Neural cell (in vitro differentiated cells): ENCODE results near the gene ALLC. TPM values are rescaled to one million over a fixed set of nuclear protein-coding genes. Genes with fewer than 3 reads are reported as not detected.

Experiments used
- H2AFZ ChIP-seq: fragments of 200-600, 300-800 bp; sonication (generic), shearing (Covaris generic); 2 replicates; pipeline ENCODE4 v1.6.0; 2014; ENCODE audit warnings: low read depth, mild to moderate bottlenecking, antibody characterized with exemption, low read length, moderate library complexity
- H3F3A ChIP-seq: fragments of 200-600 bp; shearing (Covaris generic); 2 replicates; pipeline ENCODE4 v1.6.1; 2016; ENCODE audit warnings: mild to moderate bottlenecking, moderate library complexity, mixed read lengths, antibody characterized with exemption, low read length; ENCODE audit not compliant: insufficient read depth, poor library complexity, severe bottlenecking
- H3K27ac ChIP-seq: fragments of 200-600, 300-800 bp; sonication (generic), shearing (Covaris generic); 2 replicates; pipeline ENCODE4 v1.5.1; 2014; ENCODE audit warnings: mild to moderate bottlenecking, low read length, moderate library complexity
- H3K27me3 ChIP-seq: fragments of 300-800, 200-600 bp; sonication (generic), shearing (Covaris generic); 2 replicates; pipeline ENCODE4 v1.6.0; 2014; ENCODE audit warnings: mild to moderate bottlenecking, low read depth, low read length, moderate library complexity; ENCODE audit not compliant: insufficient read depth
- H3K36me3 ChIP-seq: fragments of 300-800, 200-600 bp; sonication (generic), shearing (Covaris generic); 2 replicates; pipeline ENCODE4 v1.5.1; 2014; ENCODE audit warnings: mild to moderate bottlenecking, antibody characterized with exemption, low read length, moderate library complexity; ENCODE audit not compliant: insufficient read depth
- H3K4me2 ChIP-seq: fragments of 300-800, 200-600 bp; sonication (generic), shearing (Covaris generic); 2 replicates; pipeline ENCODE4 v1.6.0; 2014; ENCODE audit warnings: mild to moderate bottlenecking, low read length
- H3K4me3 ChIP-seq: fragments of 300-800, 200-600 bp; sonication (generic), shearing (Covaris generic); 2 replicates; pipeline ENCODE4 v1.5.1; 2014; ENCODE audit warnings: mild to moderate bottlenecking, low read length, moderate library complexity
- H3K79me2 ChIP-seq: fragments of 200-600 bp; shearing (Covaris generic); replicated peaks from 2 replicates; pipeline ENCODE4 v1.6.0; 2014; ENCODE audit warnings: mild to moderate bottlenecking, low read length, moderate library complexity; ENCODE audit not compliant: insufficient read depth
- H3K9ac ChIP-seq: fragments of 300-800, 200-600 bp; sonication (generic), shearing (Covaris generic); 2 replicates; pipeline ENCODE4 v1.6.1; 2016; ENCODE audit warnings: mild to moderate bottlenecking, low read length, mixed read lengths
- H3K9me2 ChIP-seq: fragments of 200-600 bp; shearing (Covaris generic); 2 replicates; pipeline ENCODE4 v1.6.1; 2016; ENCODE audit warnings: mild to moderate bottlenecking, low read length, mixed read lengths; ENCODE audit not compliant: insufficient read depth
- H3K9me3 ChIP-seq: fragments of 200-600, 300-800 bp; sonication (generic), shearing (Covaris generic); 2 replicates; pipeline ENCODE4 v1.6.1; 2016; ENCODE audit warnings: mild to moderate bottlenecking, mixed run types, low read length, moderate library complexity, mixed read lengths
- H4K20me1 ChIP-seq: fragments of 200-600 bp; shearing (Covaris generic); 2 replicates; pipeline ENCODE4 v1.6.1; 2016; ENCODE audit warnings: mild to moderate bottlenecking, mixed run types; ENCODE audit not compliant: insufficient read depth
- EP300 ChIP-seq: fragments of 450-650 bp; conservative IDR thresholded peaks from 2 replicates; pipeline ENCODE4 v1.6.1; 2014; ENCODE audit warnings: antibody characterized with exemption, mild to moderate bottlenecking, moderate library complexity; ENCODE audit not compliant: poor library complexity, severe bottlenecking
- EZH2 ChIP-seq: fragments of 200-600, 300-800 bp; shearing (Covaris generic), sonication (generic); IDR thresholded peaks from 2 replicates; pipeline ENCODE4 v1.6.1; 2014; ENCODE audit warnings: antibody characterized with exemption, low read length, borderline replicate concordance, mild to moderate bottlenecking; ENCODE audit not compliant: insufficient read depth, poor library complexity, severe bottlenecking
- MXI1 ChIP-seq: fragments of 450-650 bp; conservative IDR thresholded peaks from 2 replicates; pipeline ENCODE4 v1.6.1; 2014; ENCODE audit warnings: antibody characterized with exemption, mild to moderate bottlenecking; ENCODE audit not compliant: poor library complexity, severe bottlenecking
- POLR2AphosphoS5 ChIP-seq: IDR thresholded peaks from 2 replicates; pipeline ENCODE4 v1.6.1; 2012
- RAD21 ChIP-seq: fragments of 450-650 bp; conservative IDR thresholded peaks from 2 replicates; pipeline ENCODE4 v1.6.1; 2014; ENCODE audit warnings: antibody characterized with exemption, mild to moderate bottlenecking, moderate library complexity
- SMC3 ChIP-seq: fragments of 450-650 bp; conservative IDR thresholded peaks from 2 replicates; pipeline ENCODE4 v1.6.1; 2014; ENCODE audit warnings: antibody characterized with exemption, mild to moderate bottlenecking, moderate library complexity; ENCODE audit not compliant: poor library complexity
- TAF1 ChIP-seq: IDR thresholded peaks from 2 replicates; pipeline ENCODE4 v1.6.1; 2012; ENCODE audit warnings: low read depth
- polyA plus RNA-seq: library from polyadenylated mRNA; depleted of rRNA; stranded (reverse); fragments of >200 nt; gene quantifications from 2 replicates; pipeline ENCODE4 v1.2.3, GENCODE V29; 2014
- TF ChIP-seq, protein P1 (sequence below): fragments of 450-650 bp; IDR thresholded peaks from 2 replicates; pipeline ENCODE4 v1.5.1; 2014; ENCODE audit warnings: antibody characterized with exemption, mild to moderate bottlenecking, moderate library complexity; ENCODE audit not compliant: poor library complexity, severe bottlenecking
- TF ChIP-seq, protein P2 (sequence below): IDR thresholded peaks from 2 replicates; pipeline ENCODE4 v1.6.1; 2012; ENCODE audit warnings: borderline replicate concordance

ALLC gene
- polyA plus RNA-seq, 1 donor from 2014 or later: 0.33 TPM

DNA sequence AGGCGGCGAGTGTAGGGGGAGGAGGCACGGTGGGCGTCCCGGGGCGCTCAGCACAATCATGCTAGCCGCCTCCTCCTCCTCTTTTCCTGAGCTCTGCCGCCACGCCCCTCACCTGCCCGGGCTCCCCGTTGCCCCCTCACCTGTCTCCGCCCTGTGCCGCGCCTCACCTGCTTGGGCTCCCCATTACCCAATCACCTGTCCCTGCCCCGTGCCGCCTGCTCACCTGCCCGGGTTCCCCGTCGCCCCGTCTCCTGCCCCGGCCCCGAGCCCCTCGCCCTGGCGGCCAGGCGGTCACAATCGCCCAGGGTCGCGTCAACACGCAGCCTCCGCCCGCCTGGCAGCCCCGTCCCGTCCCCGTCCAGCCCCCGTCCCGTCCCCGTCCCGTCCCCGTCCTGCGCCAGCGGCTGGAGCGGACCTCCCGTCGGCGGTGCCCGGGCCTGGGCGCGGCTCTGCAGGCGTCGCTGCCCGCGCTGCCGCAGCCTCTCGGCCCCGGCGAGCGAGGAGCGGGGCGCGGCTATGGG lies 45.3 kb downstream of the ALLC start, which contains the start of gene DCDC2C:
Gene DCDC2C, plus strand, starts transcription at position 340 of the 521 bp plus-strand sequence. Its CDS starts 177 bp downstream, at position 517.
- peaks cover 6% of the 10 kb centered on the region for H3K27me3 ChIP-seq
- H3K4me3 ChIP-seq: no peak within 1 kb of the TSS
- no peaks in the 10 kb centered on the region for H3F3A ChIP-seq
- no peaks in the 10 kb centered on the region for H3K9me2 ChIP-seq
- H3K9ac ChIP-seq: no peak within 1 kb of the TSS
- H3K79me2 ChIP-seq: no peaks in the 10 kb centered on the region
- H2AFZ ChIP-seq: no peak within 1 kb of the TSS
- H3K4me2 ChIP-seq: no peak within 1 kb of the TSS
- H3K36me3 ChIP-seq: no peaks in the 10 kb centered on the region
- no peaks in the 10 kb centered on the region for H4K20me1 ChIP-seq
- no peak within 1 kb of the TSS for H3K27ac ChIP-seq
- peaks cover 4% of the 10 kb centered on the region for H3K9me3 ChIP-seq
- TF ChIP-seq SMC3 (no peak), POLR2AphosphoS5 (no peak), TAF1 (no peak)

- Histone ChIP-seq H3K36me3 (no peaks in the 10 kb centered on the region), H3F3A (no peaks in the 10 kb centered on the region), H3K4me2 (no peak overlapping the region), H3K27me3 (peaks cover 6% of the 10 kb centered on the region), H3K9ac (no peak overlapping the region), H3K4me3 (no peak overlapping the region), H3K9me3 (peaks cover 4% of the 10 kb centered on the region), H2AFZ (no peak overlapping the region), H3K79me2 (no peaks in the 10 kb centered on the region), H3K9me2 (no peaks in the 10 kb centered on the region), H4K20me1 (no peaks in the 10 kb centered on the region), H3K27ac (no peak overlapping the region)
- TF ChIP-seq EP300: no peak
- no peak for TF ChIP-seq MXI1
- no peak for TF ChIP-seq TAF1
- TF ChIP-seq POLR2AphosphoS5: no peak
- TF ChIP-seq RAD21: no peak
- TF ChIP-seq EZH2: no peak
- TF ChIP-seq, protein P1, sequence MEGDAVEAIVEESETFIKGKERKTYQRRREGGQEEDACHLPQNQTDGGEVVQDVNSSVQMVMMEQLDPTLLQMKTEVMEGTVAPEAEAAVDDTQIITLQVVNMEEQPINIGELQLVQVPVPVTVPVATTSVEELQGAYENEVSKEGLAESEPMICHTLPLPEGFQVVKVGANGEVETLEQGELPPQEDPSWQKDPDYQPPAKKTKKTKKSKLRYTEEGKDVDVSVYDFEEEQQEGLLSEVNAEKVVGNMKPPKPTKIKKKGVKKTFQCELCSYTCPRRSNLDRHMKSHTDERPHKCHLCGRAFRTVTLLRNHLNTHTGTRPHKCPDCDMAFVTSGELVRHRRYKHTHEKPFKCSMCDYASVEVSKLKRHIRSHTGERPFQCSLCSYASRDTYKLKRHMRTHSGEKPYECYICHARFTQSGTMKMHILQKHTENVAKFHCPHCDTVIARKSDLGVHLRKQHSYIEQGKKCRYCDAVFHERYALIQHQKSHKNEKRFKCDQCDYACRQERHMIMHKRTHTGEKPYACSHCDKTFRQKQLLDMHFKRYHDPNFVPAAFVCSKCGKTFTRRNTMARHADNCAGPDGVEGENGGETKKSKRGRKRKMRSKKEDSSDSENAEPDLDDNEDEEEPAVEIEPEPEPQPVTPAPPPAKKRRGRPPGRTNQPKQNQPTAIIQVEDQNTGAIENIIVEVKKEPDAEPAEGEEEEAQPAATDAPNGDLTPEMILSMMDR: no peak
- TF ChIP-seq SMC3: no peak
- TF ChIP-seq, protein P2, sequence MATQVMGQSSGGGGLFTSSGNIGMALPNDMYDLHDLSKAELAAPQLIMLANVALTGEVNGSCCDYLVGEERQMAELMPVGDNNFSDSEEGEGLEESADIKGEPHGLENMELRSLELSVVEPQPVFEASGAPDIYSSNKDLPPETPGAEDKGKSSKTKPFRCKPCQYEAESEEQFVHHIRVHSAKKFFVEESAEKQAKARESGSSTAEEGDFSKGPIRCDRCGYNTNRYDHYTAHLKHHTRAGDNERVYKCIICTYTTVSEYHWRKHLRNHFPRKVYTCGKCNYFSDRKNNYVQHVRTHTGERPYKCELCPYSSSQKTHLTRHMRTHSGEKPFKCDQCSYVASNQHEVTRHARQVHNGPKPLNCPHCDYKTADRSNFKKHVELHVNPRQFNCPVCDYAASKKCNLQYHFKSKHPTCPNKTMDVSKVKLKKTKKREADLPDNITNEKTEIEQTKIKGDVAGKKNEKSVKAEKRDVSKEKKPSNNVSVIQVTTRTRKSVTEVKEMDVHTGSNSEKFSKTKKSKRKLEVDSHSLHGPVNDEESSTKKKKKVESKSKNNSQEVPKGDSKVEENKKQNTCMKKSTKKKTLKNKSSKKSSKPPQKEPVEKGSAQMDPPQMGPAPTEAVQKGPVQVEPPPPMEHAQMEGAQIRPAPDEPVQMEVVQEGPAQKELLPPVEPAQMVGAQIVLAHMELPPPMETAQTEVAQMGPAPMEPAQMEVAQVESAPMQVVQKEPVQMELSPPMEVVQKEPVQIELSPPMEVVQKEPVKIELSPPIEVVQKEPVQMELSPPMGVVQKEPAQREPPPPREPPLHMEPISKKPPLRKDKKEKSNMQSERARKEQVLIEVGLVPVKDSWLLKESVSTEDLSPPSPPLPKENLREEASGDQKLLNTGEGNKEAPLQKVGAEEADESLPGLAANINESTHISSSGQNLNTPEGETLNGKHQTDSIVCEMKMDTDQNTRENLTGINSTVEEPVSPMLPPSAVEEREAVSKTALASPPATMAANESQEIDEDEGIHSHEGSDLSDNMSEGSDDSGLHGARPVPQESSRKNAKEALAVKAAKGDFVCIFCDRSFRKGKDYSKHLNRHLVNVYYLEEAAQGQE: no peak
These were observed 45.9 kb downstream of the ALLC start for GRCh38 chr2:3703757-3704355.
